ENCODE data around the gene IRX4. TPM values are rescaled to one million over a fixed set of nuclear protein-coding genes. Genes with fewer than 3 reads are reported as not detected.
A peak's percentile ranks its signal among the peaks of the same experiment; 100 is the strongest.

The IRX4 gene
- total RNA-seq, 1 donor from 2014 or later = not detected

DNA sequence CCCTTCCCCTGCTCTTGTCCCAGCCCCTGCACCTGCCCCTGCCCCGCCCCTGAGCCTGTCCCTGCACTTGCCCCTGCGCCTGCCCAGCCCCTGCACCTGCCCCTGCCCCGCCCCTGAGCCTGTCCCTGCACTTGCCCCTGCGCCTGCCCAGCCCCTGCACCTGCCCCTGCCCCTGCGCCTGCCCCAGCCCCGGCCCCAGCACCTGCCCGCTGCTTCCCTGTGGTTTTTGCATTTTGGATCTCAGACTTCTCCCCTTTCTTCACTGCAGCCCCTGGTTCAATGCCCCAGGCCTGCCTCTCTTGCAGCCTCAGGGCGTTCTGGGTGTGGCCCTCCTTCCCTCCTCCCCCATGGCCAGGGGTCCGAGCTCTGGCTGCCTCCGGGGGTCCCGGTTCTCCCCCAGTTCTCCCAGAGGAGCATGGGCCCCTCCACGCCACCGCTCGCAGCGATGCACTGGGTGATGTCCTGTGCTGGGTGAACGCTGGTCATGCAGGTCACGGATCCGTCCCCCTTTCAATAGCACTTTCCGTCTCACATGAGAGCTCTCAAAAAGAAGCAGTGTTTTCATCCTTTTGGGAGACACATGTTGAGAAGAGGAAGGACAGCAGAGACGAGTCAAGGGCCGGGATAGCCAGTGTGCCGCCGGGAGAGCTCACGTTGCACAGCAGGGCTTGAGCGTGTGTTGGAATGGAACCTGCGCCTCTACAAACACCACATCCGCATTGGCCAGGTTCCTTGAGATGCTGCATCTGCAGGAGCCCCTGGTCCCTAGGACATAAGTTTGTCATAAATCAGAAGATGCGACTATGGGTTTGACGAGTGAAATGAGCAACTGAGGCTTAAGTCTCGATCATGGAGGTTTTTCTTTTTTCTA is 44.0 kb upstream of the IRX4 start:
- Mint-ChIP-seq H3K27ac (no peak overlapping the region), H3K4me3 (no peak overlapping the region), H3K9me3 (no peaks in the 10 kb centered on the region), H3K36me3 (no peaks in the 10 kb centered on the region), H3K27me3 (ENCODE audit: low read depth) (peaks cover 34% of the 10 kb centered on the region), H3K4me1 (peaks cover 2% of the 10 kb centered on the region)
- TF ChIP-seq, protein P1, sequence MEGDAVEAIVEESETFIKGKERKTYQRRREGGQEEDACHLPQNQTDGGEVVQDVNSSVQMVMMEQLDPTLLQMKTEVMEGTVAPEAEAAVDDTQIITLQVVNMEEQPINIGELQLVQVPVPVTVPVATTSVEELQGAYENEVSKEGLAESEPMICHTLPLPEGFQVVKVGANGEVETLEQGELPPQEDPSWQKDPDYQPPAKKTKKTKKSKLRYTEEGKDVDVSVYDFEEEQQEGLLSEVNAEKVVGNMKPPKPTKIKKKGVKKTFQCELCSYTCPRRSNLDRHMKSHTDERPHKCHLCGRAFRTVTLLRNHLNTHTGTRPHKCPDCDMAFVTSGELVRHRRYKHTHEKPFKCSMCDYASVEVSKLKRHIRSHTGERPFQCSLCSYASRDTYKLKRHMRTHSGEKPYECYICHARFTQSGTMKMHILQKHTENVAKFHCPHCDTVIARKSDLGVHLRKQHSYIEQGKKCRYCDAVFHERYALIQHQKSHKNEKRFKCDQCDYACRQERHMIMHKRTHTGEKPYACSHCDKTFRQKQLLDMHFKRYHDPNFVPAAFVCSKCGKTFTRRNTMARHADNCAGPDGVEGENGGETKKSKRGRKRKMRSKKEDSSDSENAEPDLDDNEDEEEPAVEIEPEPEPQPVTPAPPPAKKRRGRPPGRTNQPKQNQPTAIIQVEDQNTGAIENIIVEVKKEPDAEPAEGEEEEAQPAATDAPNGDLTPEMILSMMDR (IDR thresholded peaks at IDR 0.05; ENCODE audit: unreplicated experiment) = no peak
- DNase-seq (ENCODE audit: low spot score in 2 of 2, unreplicated experiment in 2 of 2) = peak in 1 of 2 experiments; percentile 33

DNA sequence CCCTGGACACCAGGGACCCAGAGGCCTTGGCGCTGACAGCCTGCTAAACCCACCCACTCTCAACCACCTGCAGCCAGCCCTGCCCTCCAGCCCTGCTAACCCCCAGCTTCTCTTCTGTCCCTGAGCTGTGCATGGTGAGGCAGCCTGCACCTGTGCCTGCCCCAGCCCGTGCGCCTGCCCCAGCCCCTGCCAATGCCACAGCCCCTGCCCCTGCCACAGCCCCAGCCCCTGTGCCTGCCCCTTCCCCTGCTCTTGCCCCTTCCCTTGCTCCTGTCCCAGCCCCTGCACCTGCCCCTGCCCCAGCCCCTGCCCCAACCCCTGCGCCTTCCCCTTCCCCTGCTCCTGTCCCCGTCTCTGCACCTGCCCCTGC is 43.3 kb upstream of the IRX4 start:
- Mint-ChIP-seq H3K27ac (no peak overlapping the region), H3K9me3 (no peaks in the 10 kb centered on the region), H3K36me3 (no peaks in the 10 kb centered on the region), H3K4me3 (no peak overlapping the region), H3K27me3 (ENCODE audit: low read depth) (peaks cover 37% of the 10 kb centered on the region), H3K4me1 (no peaks in the 10 kb centered on the region)
- TF ChIP-seq, protein P1 (IDR thresholded peaks at IDR 0.05; ENCODE audit: unreplicated experiment) = no peak
- DNase-seq (ENCODE audit: low spot score in 2 of 2, unreplicated experiment in 2 of 2) = peak in 1 of 2 experiments; percentile 1

DNA sequence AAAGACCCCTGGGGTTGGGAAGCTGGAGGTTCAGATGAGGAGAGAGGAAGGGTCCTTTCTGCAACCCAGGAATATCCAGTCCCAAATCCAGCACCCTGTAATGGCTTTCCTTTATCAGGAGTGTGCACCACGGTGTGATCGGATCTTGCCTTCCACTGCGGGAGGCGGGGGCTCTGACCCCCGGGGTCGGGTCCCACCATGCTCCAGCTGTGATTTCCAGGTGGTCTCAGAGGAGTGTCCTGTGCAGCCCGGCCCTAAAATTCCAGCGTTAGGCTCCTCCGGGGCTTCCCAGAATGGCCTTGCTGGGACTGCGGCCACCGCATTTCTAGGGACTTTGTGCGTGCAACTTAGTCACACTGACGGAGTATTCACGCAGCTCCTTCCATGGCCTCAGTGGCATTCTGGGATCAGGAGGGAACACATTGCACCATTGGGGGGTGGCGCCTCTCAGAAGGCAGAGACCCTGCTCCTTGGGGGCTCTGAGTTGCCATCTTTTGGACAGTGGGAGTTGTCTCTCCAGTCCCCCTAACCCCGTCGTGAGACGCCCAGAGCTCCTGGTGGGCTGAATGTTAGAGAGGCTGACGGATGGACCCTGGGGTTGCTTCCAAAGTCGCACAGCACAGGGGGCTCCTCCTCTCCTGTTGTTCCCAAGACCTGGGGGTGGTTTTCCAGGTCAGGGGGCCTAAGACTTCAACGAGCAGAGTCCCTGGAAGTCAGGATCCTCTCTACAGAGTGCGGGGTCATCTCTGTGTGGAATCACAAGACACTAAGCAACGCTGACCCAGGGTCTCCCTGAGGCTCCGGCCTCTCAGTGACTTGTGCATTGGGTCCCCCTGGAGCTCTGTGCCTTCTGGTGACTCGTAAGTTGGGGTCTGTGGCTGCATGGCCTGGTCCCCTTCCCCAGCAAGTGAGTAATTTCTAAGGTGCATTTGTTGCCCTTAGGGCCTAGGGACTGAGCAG is 42.7 kb upstream of the IRX4 start:
- H3K36me3 Mint-ChIP-seq = no peaks in the 10 kb centered on the region
- H3K27me3 Mint-ChIP-seq (ENCODE audit: low read depth) = peaks cover 37% of the 10 kb centered on the region
- TF ChIP-seq, protein P1 (IDR thresholded peaks at IDR 0.05; ENCODE audit: unreplicated experiment) = no peak
- no peak overlapping the region for H3K27ac Mint-ChIP-seq
- no peaks in the 10 kb centered on the region for H3K4me1 Mint-ChIP-seq
- no peak overlapping the region for H3K4me3 Mint-ChIP-seq
- no peaks in the 10 kb centered on the region for H3K9me3 Mint-ChIP-seq
- peak in 1 of 2 experiments; percentile 31 for DNase-seq (ENCODE audit: low spot score in 2 of 2, unreplicated experiment in 2 of 2)

DNA sequence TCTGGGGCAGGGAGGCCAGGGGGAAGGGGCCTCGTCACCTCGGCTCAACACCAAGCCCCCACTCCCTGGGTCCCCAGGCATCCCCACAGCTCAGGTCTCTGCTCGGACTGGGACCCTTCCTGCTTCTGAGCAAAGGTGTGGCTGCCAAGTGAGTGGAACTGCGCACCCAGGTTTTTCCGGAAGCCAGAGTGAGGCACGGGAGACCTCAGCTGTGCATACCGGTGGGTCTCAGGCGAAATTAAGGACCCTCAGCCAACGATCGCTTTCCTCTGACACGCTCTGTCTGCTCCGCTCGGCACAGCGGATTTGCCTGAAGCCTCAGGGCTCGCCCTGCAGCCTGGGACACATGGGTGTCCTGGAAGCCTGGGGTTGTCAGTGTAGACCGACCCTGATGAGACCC is 41.0 kb upstream of the IRX4 start:
- no peak overlapping the region for H3K27ac Mint-ChIP-seq
- H3K4me3 Mint-ChIP-seq = no peak overlapping the region
- H3K27me3 Mint-ChIP-seq (ENCODE audit: low read depth) = peaks cover 44% of the 10 kb centered on the region
- DNase-seq (ENCODE audit: low spot score in 2 of 2, unreplicated experiment in 2 of 2) = peak in 1 of 2 experiments; percentile 9
- TF ChIP-seq, protein P1 (IDR thresholded peaks at IDR 0.05; ENCODE audit: unreplicated experiment) = no peak
- H3K9me3 Mint-ChIP-seq = no peaks in the 10 kb centered on the region
- no peaks in the 10 kb centered on the region for H3K4me1 Mint-ChIP-seq
- H3K36me3 Mint-ChIP-seq = no peaks in the 10 kb centered on the region

DNA sequence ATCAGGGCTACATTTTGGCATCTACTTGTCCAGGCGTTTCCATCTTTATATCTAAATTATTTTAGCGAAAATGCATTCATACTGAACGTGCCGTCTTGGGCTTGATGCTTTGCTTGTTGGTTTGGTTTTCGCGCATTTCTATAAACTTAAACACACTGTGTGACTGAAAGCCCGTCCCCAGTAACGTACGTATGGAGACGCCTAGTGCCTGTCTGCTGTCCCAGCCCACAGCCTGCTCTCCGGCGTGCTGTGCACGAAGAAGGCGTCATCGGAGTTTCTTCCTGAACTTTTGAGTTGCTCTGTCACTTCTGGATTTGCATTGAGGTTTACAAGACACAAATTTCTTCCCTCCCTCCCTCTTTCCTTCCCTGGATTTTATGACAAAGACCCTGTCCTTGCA is 40.6 kb upstream of the IRX4 start:
- TF ChIP-seq, protein P1 (IDR thresholded peaks at IDR 0.05; ENCODE audit: unreplicated experiment) = no peak
- no peak overlapping the region for H3K4me3 Mint-ChIP-seq
- H3K9me3 Mint-ChIP-seq = no peaks in the 10 kb centered on the region
- no peaks in the 10 kb centered on the region for H3K36me3 Mint-ChIP-seq
- DNase-seq (ENCODE audit: low spot score in 2 of 2, unreplicated experiment in 2 of 2) = no peak
- peaks cover 44% of the 10 kb centered on the region for H3K27me3 Mint-ChIP-seq (ENCODE audit: low read depth)
- no peaks in the 10 kb centered on the region for H3K4me1 Mint-ChIP-seq
- no peak overlapping the region for H3K27ac Mint-ChIP-seq

Data from mesothelial cell of epicardium (in vitro differentiated cells).